ENCODE measurements around the gene CCDC187.

DNA sequence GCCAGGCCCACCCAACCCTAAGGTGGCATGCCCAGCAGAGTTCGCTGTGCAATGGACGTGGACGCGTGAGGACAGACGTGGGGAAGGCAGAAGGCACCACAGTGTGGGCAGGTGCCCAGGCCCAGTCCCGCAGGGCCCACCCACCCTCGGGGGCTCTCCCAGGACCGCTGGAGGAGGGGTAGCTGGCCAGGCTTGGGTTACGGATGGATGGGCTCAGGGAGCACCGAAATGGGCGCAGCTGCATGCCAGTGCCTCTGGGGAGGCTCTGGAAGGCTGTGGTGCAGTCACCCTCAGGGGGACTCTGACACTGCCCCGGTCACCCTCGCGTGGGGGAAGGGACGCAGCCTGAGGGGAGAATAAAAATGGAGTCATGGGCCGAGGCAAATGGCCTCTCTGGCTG, 13.8 kb upstream of the CCDC187 start:
- TF ChIP-seq, protein P1, sequence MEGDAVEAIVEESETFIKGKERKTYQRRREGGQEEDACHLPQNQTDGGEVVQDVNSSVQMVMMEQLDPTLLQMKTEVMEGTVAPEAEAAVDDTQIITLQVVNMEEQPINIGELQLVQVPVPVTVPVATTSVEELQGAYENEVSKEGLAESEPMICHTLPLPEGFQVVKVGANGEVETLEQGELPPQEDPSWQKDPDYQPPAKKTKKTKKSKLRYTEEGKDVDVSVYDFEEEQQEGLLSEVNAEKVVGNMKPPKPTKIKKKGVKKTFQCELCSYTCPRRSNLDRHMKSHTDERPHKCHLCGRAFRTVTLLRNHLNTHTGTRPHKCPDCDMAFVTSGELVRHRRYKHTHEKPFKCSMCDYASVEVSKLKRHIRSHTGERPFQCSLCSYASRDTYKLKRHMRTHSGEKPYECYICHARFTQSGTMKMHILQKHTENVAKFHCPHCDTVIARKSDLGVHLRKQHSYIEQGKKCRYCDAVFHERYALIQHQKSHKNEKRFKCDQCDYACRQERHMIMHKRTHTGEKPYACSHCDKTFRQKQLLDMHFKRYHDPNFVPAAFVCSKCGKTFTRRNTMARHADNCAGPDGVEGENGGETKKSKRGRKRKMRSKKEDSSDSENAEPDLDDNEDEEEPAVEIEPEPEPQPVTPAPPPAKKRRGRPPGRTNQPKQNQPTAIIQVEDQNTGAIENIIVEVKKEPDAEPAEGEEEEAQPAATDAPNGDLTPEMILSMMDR (IDR thresholded peaks at IDR 0.05) = no peak
- TF ChIP-seq EZH2 (IDR thresholded peaks at IDR 0.05) = no peak
